ENCODE results near the gene INTS7.
"Not testable (repeated sequence)": the region's sequence is repeated elsewhere in the genome, so short reads cannot be mapped to it uniquely, and the experiment has no call there.

INTS7 gene

GRCh38 chr1:212035835-212036605 lies 663 bp upstream of the INTS7 start:
- no peak for DNase-seq

GRCh38 chr1:212034516-212035122 lies 738 bp downstream of the INTS7 start:
- no peak for DNase-seq

- DNase-seq, result no peak
Observed at GRCh38 chr1:212030936-212031528, 4.3 kb downstream of the INTS7 start.

GRCh38 chr1:212027727-212028126 lies 7.6 kb downstream of the INTS7 start:
- not testable (repeated sequence) for DNase-seq

- no peak for DNase-seq
Observed at GRCh38 chr1:212024469-212025149, 10.7 kb downstream of the INTS7 start.

- not testable (repeated sequence) for DNase-seq
Observed at GRCh38 chr1:212022908-212023307, 12.4 kb downstream of the INTS7 start.

GRCh38 chr1:212021563-212021962 lies 13.8 kb downstream of the INTS7 start:
- no peak for DNase-seq

- no peak for DNase-seq
Observed at GRCh38 chr1:212020975-212021374, 14.4 kb downstream of the INTS7 start.

GRCh38 chr1:212013672-212014071 lies 21.7 kb downstream of the INTS7 start:
- peak; percentile 33 for DNase-seq

- DNase-seq, result peak; percentile 32
Observed at GRCh38 chr1:212012034-212012740, 23.2 kb downstream of the INTS7 start.

GRCh38 chr1:212010004-212010403 lies 25.4 kb downstream of the INTS7 start:
- no peak for DNase-seq

GRCh38 chr1:212009561-212009960 lies 25.8 kb downstream of the INTS7 start:
- DNase-seq, result no peak

GRCh38 chr1:212007886-212008285 lies 27.5 kb downstream of the INTS7 start:
- no peak for DNase-seq

- no peak for DNase-seq
Observed at GRCh38 chr1:212007178-212007577, 28.2 kb downstream of the INTS7 start.

GRCh38 chr1:212004895-212005608 lies 30.3 kb downstream of the INTS7 start:
- no peak for DNase-seq

GRCh38 chr1:212002536-212002935 lies 32.8 kb downstream of the INTS7 start:
- DNase-seq, result no peak

GRCh38 chr1:211997426-211997825 lies 37.9 kb downstream of the INTS7 start:
- not testable (repeated sequence) for DNase-seq

- no peak for DNase-seq
Observed at GRCh38 chr1:211991695-211992094, 43.7 kb downstream of the INTS7 start.

- no peak for DNase-seq
Observed at GRCh38 chr1:211986628-211987254, 48.6 kb downstream of the INTS7 start.

GRCh38 chr1:211985556-211986264 lies 49.6 kb downstream of the INTS7 start:
- DNase-seq, result no peak

GRCh38 chr1:211978596-211978995 lies 56.8 kb downstream of the INTS7 start:
- DNase-seq, result no peak
